ENCODE measurements around the gene ATXN10. TPM values are rescaled to one million over a fixed set of nuclear protein-coding genes. Genes with fewer than 3 reads are reported as not detected.

The ATXN10 gene
- total RNA-seq, 2 experiments from 2014 or later: 43.8 to 48.0 TPM

DNA sequence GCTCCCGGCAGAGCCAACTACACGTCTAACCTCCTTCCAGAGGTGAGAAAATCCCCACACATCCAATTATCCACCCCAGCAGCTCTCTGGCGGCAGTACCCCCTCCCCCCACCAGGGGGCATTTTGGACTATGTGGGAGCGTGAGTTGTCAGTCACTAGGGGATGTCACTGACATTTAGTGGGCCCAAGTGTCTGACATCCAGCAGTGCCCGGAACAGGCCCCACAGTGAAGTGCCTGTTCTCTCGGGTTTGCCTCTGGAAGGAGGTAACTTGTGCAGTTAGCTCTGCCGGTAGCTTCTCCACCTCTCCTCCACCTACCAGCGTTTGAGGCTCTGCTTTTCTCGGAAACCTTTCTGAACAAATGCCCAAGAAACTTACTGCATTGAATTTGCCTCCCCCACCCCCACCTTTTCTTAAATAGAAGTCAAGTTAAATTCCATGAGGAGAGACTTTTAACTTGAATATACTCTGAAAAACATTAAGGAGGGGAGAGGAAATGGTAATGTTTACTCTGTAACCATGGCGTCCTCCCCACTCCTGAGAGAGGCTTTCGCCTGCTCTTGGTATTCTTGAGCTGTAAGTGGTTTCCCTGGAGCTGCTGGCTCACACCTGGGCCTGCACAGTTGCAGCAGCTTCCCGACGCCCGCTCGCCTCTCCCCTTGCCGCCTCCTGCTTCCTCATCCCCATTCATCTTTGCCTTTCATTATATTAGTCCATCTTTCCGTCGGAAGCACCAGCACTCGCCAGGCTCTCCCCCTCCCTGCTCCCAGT lies 192.5 kb downstream of the ATXN10 start:
- Histone ChIP-seq H3K36me3 (ENCODE audit: insufficient read depth, low read length) (no peaks in the 10 kb centered on the region), H3K9me3 (ENCODE audit: control insufficient read depth in 1 of 2, insufficient read depth in 1 of 2, low read length in 2 of 2) (peaks cover 0 to 37% of the 10 kb centered on the region in 2 experiments), H3K4me1 (ENCODE audit: insufficient read depth, low read length) (peaks cover 8% of the 10 kb centered on the region), H3K27ac (ENCODE audit: low read depth in 1 of 2, low read length in 2 of 2) (no peak overlapping the region), H3K27me3 (ENCODE audit: control insufficient read depth in 1 of 2, insufficient read depth in 2 of 2, low read length in 2 of 2) (peaks cover 15 to 41% of the 10 kb centered on the region in 2 experiments), H3K4me3 (ENCODE audit: low read length) (no peak overlapping the region)
- Mint-ChIP-seq H3K36me3 (ENCODE audit: low read depth) (no peaks in the 10 kb centered on the region), H3K27me3 (peaks cover 35% of the 10 kb centered on the region), H3K4me1 (ENCODE audit: low read depth) (peaks cover 13% of the 10 kb centered on the region), H3K27ac (no peak overlapping the region), H3K9me3 (peaks cover 2% of the 10 kb centered on the region), H3K4me3 (no peak overlapping the region)
- DNase-seq: peak; percentile 44 to 74 (median 60)
- peak; percentile 83 for TF ChIP-seq CTCF (IDR thresholded peaks at IDR 0.05)
- POLR2A ChIA-PET: interaction anchor here (0.7 kb wide), 1 partner anchor 193 kb away, joined by 3 read pairs; no protein-coding TSS in a partner anchor
- peak; percentile 81 for ATAC-seq (ENCODE audit: poor library complexity)
- intact Hi-C loops (cut with DNase I, micrococcal nuclease): loop anchor here in 1 of 2 experiments (10.0 kb wide), 2 partner anchors 219 to 251 kb away; no protein-coding TSS in a partner anchor
- CTCF ChIA-PET: interaction anchor here (0.6 to 1.2 kb wide), 5 partner anchors 9 to 306 kb away, joined by 3 to 5 read pairs (median 3); no protein-coding TSS in a partner anchor

DNA sequence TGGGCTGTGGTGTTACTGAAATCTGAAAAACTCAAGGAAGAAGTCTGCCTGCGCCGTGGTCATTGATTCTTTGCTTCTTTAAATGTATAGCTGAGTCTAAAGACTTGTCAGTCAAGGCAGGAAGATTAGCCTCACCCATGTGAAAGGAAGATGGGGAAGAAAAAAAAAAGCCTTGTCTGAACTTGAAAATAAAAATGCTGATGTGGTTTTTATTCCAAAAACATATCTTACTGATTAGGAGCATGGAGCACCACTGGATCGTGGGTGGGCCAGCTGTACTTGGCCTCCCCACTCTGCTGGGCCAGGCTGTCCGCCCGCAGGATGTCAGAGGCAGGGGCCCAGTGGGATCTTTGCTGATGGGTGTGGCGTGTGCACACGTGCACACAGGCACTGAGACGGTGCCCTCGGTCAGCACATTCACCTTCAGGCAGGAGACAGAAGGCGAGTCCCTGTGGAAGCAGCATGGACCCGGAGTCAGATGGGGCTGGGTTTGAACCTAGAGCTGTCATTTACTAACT lies 193.4 kb downstream of the ATXN10 start:
- intact Hi-C loops (cut with DNase I, micrococcal nuclease): loop anchor here in 1 of 2 experiments (10.0 kb wide), 2 partner anchors 220 to 250 kb away; no protein-coding TSS in a partner anchor
- CTCF ChIA-PET: no interaction called here

More for the DNA sequence above, 193.4 kb downstream of the ATXN10 start:
- Histone ChIP-seq H3K9me3 (ENCODE audit: control insufficient read depth in 1 of 2, insufficient read depth in 1 of 2, low read length in 2 of 2) (peaks cover 0 to 37% of the 10 kb centered on the region in 2 experiments), H3K27ac (ENCODE audit: low read depth in 1 of 2, low read length in 2 of 2) (no peak overlapping the region), H3K36me3 (ENCODE audit: insufficient read depth, low read length) (no peaks in the 10 kb centered on the region), H3K4me1 (ENCODE audit: insufficient read depth, low read length) (peaks cover 8% of the 10 kb centered on the region), H3K4me3 (ENCODE audit: low read length) (no peak overlapping the region), H3K27me3 (ENCODE audit: control insufficient read depth in 1 of 2, insufficient read depth in 2 of 2, low read length in 2 of 2) (peaks cover 15 to 41% of the 10 kb centered on the region in 2 experiments)
- no peak overlapping the region for H3K4me3 Mint-ChIP-seq
- no peak for TF ChIP-seq CTCF (IDR thresholded peaks at IDR 0.05)
- peaks cover 2% of the 10 kb centered on the region for H3K9me3 Mint-ChIP-seq
- H3K27me3 Mint-ChIP-seq: peaks cover 35% of the 10 kb centered on the region
- POLR2A ChIA-PET: no interaction called here
- DNase-seq (no peak), ATAC-seq (ENCODE audit: poor library complexity) (no peak)
- peaks cover 13% of the 10 kb centered on the region for H3K4me1 Mint-ChIP-seq (ENCODE audit: low read depth)
- no peak overlapping the region for H3K27ac Mint-ChIP-seq
- H3K36me3 Mint-ChIP-seq (ENCODE audit: low read depth): no peaks in the 10 kb centered on the region
